HPDE6-E6E7 (cell line): Measurements from ENCODE around the gene MMRN1.
A peak's percentile ranks its signal among the peaks of the same experiment; 100 is the strongest.

ENCODE experiments used
- DNase-seq: peaks from one replicate; pipeline ENCODE4 v3.0.0; 2011; ENCODE audit warnings: missing footprints; ENCODE audit errors: extremely low spot score

Gene MMRN1

DNA sequence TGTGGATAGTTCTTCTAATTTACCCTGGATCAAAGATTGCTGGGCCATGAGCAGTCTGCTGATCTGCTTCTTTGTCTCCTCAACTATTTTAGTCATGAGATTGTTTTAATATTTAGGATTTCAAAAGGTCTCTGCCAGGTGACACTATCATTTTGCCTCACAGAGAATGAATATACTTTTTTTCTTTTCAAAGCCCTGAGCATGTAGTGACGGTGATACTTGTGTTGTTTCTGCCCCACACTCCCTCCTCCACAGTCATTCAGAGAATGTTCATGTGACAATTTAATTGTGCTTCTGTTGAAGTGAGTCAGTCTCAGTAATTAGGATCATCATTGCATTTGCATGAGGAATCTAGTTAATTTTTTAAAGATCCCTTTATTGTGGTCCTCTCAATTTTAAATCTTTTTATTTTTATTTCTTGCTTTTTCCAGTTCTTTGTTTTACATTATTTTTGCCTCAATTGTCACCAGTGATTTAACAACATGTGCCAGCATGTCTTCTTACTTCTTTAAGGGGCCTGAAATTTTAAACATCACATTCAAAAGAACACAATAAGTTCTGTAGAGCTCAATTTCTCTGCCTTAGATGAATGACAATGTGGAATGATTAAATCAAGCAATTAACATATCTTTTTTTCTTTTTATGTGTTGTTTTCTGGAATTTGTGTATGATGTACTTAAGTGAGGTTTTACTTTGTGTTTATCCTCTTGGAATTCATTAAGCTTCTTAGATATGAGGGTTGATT lies 12.3 kb downstream of the MMRN1 start:
- no peak for DNase-seq

DNA sequence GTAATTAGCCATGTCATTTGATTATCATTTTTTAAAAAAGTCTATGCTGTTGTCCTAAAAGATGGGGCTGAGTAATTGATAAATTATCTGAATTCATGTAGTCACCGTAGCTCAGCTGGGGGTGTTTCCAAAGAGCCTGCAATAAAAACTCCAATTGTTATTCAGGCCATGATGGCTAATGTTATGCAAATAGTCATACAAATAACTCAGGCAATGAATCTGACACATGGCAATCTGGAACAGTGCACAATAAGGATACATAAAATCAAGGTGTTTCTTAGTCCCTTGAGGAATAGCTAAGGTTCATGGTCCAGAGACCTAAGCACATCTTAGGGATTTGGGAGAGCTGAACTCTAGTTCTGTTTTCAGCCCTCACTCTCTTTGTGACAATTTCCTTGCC lies 15.2 kb downstream of the MMRN1 start:
- DNase-seq = no peak

- DNase-seq = no peak
Measured at GRCh38 chr4:89913623-89914022, 19.0 kb downstream of the MMRN1 start.

GRCh38 chr4:89914609-89915550 lies 20.2 kb downstream of the MMRN1 start:
- no peak for DNase-seq

DNA sequence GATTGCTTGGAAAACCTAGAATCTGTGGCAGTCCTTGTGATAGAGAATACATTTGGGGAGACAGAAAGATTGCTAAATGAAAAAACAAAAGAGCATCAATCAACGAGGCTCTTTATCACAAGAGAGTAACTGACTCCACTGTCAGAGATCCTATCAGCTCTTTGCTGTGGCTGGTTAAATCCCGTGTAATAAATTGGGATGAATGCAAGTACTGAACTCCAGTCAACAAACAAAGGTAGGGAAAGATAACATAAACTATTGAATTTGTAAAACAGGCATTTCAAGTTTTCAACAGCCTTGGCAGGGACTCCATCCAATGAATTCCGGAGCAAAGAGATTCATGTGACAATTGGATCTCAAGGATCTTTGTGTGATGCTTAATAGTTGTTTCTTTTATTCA lies 21.3 kb downstream of the MMRN1 start:
- no peak for DNase-seq

GRCh38 chr4:89922848-89923416 lies 28.3 kb downstream of the MMRN1 start:
- DNase-seq = no peak

- DNase-seq = no peak
Measured at GRCh38 chr4:89928838-89929237, 34.2 kb downstream of the MMRN1 start.

DNA sequence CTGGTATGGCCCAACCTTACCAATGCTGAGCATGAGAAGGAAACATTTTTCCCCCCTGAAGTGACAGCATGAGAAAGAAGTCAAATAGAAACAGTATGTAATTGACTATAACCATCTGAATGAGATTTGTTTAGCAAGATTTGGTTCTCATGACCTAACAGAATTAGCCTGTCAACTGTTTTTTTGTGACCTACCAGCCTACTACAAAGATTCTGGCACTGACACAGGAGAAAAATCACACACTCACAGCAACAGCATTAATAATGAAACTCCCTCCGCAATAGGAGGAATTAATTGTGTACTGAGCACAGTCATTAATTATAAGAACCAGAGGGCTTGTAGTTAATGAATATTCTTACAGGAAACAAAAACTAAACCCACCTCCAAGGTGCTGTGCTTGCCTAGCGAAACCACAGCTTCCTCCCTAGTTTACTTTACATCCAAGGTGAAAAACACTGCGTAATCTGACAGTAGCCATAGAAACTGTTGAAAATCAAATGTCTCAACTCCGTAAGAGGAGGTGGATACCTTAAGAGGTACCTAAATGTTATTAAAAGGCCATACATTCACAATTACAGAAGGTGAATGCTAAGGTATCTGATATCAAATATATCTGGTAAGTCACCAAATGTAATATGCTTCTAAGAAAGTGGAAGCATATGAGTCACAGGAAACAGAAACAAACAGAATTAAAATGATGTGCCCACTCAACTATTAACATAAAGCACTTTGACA lies 34.9 kb downstream of the MMRN1 start:
- no peak for DNase-seq

- DNase-seq = no peak
Measured at GRCh38 chr4:89939546-89939945, 44.9 kb downstream of the MMRN1 start.

DNA sequence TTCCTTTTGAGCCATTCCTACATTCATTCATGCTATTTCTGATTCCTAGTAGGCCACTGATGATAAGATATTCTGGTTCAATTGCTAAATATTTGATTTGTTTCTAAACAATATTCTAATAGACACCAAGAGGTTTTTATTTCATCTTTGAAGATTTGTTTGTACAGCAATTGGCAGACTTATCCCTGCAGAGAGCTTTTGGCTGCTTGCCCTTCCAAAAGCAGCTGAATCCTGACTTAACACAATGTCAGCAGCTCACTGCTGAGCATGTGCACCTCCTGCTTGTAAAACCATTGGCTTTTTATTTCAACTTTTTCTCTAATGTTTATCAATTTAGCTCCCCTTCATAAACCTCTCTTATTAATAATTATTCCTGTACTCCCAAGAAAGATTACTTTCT lies 45.3 kb downstream of the MMRN1 start:
- no peak for DNase-seq

DNA sequence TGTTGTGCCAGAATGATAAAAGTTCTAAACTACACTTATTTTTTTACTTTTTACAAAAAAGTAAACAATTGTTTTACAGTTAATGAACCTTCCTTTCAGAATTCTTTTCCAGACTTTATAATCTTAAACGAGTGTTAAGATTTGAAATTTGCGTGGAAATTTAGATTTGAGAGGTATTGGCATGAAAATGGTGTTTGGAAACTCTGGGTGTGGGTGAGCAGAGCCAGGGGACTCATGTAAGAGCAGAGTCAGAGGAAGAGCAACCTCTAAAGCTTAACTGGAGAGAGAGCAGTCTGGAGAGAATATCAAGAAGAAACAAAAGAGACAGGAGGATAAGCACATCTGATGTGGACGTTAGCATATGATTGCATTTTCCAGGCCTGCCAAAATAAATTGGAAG lies 48.2 kb downstream of the MMRN1 start:
- DNase-seq = no peak

GRCh38 chr4:89949782-89950387 lies 55.2 kb downstream of the MMRN1 start:
- DNase-seq = peak; percentile 19

DNA sequence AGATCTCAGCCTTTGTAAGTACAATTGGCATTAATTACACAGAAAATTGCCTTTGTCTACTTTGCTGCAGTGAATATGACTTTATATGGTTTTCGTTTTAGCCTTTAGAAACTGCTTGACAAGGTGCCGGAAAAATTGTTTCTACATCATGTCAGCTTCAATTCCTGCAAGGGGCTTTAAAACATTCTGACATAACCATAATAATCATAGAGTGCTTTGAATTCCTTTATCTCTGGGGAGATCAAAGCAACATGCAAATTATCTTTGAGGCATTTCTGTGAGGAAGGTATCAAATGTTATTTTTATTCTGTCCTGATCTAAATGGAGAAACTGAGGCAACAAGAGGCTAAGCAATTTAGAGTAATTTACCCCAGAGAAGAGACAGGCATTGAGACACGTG lies 57.8 kb downstream of the MMRN1 start:
- no peak for DNase-seq

DNA sequence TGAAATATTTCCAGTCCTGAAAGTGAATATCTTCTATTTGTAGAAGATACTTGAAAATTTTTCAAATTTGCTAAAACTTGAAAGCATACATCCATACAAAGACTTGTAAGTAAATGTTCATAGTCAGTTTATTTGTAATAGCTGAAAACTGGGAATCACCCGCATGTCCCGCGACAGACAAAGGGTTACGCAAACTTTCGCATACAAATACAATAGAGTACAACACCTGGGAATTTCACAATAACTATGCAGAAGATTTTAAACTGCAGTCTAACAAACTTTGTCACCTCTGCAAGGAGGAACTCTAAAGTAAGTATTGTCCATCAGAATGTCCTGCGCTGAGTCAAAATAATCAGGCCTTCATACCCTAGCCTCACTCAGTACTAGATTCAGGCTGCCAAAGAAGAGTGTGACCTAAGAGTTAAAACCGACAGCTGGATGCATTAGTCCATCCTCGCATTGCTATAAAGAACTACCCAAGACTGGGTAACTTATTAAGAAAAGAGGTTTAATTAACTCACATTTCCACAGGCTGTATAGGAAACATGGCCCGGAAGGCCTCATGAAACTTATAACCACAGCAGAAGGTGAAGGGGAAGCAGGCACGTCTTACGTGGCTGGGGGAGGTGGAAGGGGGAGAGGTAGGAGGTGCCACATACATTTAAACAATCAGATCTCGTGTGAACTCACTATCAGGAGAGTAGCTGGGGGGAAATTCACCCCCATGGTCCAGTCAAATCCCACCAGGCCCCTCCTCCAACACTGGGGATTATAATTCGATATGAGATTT lies 60.4 kb downstream of the MMRN1 start:
- DNase-seq = no peak

- DNase-seq = no peak
Measured at GRCh38 chr4:89957046-89957926, 62.6 kb downstream of the MMRN1 start.

GRCh38 chr4:89981789-89982334 lies 87.2 kb downstream of the MMRN1 start:
- DNase-seq = no peak

GRCh38 chr4:89988268-89988667 lies 93.6 kb downstream of the MMRN1 start:
- no peak for DNase-seq

GRCh38 chr4:89992744-89993143 lies 98.1 kb downstream of the MMRN1 start:
- no peak for DNase-seq

- DNase-seq = no peak
Measured at GRCh38 chr4:89994176-89994873, 99.7 kb downstream of the MMRN1 start.
